ENCODE results near the gene SF3B3.
A peak's percentile ranks its signal among the peaks of the same experiment; 100 is the strongest.

The SF3B3 gene

DNA sequence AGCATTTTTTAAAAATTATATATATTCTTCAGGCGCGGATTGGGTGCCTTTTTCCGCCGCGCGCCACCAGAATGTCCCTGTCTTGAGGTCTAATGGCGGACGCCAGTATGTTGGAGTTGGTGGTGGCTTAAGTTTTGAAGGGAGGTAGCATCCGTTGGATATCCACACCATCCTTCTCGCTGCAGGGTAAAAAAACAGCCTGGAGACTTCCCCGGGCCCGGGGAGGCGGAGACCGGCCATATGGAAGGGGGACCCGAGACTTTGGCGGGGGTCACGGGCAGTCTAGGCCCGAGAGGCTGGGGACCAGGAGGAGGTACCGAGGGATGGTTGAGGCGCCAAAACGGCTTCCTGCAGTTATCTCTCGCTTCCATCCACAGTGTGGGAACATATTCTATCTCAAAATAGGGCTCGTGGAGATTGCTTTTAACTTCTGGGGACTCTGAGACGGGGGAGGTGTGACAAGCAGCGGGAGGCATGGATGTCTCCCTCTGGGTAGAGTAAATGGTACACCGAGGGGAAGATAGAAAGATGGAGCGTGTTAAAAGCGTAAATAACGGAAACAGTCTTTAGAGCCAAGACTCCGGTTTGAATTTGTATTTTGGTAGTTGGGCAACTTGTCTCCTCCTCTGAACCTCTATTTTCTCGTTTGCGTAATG, at the start of gene SF3B3:
SF3B3 (plus strand) TSS at position 74 of the 656 bp plus-strand sequence. CDS start 2,841 bp downstream, outside the sequence.
- peak in 1 of 2 donors; percentile 62 for DNase-seq (ENCODE audit: low read depth in 2 of 2)

DNA sequence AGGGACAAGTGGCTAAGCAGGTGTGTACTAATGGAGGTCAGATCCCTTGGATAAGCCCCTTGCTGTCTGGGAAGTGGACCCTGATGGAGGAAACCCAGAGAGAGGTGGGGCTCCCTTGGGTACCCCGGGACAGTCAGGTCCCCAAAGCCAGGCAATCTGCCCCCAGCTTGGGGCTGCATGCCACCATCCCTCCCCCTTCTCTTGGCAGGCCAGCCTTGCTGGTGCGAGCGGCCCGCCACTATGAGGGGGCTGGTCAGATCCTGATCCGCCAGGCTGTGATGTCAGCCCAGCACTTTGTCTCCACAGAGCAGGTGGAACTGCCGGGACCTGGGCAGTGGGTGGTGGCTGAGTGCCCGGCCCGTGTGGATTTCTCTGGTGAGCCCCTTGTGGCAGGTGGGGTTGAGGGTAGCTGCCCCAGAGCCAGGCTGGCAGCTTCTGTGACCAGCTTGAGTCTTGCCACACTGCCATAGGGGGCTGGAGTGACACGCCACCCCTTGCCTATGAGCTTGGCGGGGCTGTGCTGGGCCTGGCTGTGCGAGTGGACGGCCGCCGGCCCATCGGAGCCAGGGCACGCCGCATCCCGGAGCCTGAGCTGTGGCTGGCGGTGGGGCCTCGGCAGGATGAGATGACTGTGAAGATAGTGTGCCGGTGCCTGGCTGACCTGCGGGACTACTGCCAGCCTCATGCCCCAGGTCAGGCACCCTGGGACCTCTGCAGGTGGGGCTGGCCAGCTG, 49.1 kb upstream of the SF3B3 start:
- no peak for DNase-seq (ENCODE audit: low read depth in 2 of 2)

DNA sequence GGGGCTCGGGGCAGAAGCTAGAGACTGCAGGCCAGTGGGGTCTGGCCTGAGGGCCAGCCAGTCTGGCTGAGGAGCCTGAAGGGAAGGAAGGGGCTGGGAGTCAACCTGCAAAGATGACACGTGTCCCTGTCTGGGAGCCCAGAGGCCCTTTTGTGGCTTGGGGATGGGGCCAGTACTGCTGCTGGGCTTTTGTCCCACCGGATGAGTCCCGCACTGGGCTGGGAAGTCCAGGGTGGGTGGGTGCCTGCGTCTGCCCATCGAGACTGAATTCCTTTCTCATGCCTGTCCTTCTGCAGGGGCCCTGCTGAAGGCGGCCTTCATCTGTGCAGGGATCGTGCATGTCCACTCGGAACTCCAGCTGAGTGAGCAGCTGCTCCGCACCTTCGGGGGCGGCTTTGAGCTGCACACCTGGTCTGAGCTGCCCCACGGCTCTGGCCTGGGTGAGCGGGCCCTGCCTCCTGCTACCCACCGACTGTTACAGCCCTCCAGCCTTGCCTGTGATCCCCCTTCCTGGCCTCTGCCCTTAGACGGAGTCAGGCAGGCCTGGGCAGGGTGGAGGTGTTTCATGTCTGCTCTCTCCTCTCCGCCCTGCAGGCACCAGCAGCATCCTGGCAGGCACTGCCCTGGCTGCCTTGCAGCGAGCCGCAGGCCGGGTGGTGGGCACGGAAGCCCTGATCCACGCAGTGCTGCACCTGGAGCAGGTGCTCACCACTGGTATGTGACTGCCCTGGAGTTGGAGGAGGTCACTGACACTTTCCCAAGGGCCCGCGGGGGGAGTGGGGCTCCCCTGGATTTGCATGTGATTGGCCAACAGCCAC, 48.4 kb upstream of the SF3B3 start:
- no peak for DNase-seq (ENCODE audit: low read depth in 2 of 2)

DNA sequence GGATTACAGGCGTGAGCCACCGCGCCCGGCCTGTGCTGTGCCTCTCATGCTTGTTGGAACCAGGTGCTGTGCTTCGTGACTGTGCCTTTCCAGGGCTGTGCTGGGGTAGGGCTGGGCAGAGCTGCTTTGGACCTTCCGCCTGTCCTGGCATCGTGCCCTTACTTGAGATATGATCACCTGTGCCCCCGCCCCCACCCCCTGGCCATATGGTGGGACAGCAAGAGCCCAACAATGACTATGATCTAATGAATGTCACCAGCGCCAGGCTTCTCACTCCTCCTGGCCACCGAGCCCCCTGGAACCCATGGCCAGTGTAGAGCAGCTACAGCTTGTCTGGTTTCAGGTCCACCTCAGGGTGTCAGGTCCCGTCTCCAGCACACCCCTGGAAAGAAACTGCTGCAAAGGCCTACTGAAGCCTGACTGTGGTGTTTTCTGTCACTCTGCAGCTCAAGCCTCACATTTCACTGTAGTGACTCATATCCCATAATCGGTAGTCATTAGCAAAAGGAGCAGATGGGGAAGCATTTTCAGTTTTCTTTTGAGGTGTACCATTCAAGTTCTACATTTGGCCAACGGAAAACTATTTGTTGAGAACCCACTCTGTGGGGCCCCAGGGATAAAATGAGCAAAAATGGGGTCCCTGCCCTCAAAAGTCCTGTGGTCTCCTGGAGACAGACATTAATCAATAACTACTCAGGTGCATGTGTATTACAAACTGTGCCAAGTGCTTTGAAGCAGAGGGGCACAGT, 47.2 kb upstream of the SF3B3 start:
- no peak for DNase-seq (ENCODE audit: low read depth in 2 of 2)

DNA sequence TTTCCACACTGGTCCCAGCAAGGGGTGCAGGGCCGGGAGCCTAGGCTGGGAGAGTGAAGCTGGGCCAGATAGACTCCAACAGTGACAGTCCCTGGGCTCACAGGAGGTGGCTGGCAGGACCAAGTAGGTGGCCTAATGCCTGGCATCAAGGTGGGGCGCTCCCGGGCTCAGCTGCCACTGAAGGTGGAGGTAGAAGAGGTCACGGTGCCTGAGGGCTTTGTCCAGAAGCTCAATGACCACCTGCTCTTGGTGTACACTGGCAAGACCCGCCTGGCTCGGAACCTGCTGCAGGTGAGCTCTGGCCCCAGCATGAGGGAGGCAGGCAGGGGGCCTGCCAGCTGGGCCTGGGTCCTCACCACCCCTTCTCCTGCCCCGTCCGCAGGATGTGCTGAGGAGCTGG, 45.4 kb upstream of the SF3B3 start:
- no peak for DNase-seq (ENCODE audit: low read depth in 2 of 2)

DNA sequence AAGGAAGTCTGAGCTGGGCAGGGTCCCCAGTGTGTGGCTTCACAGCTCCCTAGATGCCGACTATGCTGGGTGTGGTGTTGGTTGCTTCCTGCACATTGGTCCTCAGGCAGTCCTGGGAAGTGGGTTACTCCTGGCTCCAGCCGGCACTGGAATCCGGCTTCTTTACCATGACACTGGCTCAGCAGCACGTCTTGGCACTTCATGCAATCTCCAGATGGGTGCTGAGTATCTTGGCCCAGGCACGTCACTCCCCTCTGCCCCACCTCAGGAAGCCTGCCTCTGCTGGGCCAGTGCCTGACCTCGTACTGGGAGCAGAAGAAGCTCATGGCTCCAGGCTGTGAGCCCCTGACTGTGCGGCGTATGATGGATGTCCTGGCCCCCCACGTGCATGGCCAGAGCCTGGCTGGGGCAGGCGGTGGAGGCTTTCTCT, 44.7 kb upstream of the SF3B3 start:
- no peak for DNase-seq (ENCODE audit: low read depth in 2 of 2)

DNA sequence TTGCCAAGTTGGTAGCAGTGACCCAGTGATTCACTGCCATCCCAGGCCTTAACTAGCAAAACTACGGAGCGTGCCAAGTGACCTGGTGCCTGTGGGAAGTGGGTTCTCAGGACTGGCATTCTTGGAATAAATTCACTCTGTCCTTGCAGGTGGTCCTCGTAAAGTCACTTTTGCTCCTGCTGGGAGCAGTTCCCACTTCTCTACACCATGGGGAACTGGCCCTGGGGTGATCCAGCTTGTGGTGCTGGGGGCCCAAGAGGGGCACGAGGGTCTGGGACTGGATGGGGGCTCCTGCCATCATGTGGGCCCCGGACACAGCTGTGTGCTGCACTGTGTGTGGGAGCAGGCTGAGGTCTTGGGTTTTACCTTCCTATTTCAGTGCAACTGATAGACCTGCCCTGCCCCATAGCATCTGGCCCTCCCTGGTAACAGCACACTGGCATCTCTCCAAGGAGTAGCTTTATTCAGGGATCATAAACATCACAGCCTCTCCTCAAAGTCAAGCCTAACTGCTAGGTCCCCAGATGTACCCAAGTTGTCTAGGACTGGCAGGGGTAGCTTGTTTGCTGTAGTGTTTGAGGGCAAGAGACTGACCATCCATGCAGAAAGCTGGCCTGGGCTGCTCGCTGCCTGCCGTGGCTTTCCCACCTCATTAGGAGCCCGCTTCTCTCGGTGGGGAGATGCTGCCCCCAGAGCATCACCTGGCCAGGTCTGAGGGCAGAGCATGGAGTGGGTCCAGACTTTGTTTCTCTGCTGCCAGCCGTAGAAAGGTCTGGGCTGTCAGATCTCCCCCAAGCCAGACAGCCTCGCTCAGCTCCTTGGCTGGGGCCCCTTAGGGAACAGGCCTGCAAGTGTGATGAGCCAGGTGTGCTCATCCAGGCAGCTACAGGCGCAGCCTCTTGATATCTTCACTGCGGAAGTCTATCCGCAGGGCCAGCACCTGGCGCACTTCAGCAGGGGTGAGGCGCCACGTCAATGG, 43.2 kb upstream of the SF3B3 start:
- DNase-seq (ENCODE audit: low read depth in 2 of 2), result no peak

DNA sequence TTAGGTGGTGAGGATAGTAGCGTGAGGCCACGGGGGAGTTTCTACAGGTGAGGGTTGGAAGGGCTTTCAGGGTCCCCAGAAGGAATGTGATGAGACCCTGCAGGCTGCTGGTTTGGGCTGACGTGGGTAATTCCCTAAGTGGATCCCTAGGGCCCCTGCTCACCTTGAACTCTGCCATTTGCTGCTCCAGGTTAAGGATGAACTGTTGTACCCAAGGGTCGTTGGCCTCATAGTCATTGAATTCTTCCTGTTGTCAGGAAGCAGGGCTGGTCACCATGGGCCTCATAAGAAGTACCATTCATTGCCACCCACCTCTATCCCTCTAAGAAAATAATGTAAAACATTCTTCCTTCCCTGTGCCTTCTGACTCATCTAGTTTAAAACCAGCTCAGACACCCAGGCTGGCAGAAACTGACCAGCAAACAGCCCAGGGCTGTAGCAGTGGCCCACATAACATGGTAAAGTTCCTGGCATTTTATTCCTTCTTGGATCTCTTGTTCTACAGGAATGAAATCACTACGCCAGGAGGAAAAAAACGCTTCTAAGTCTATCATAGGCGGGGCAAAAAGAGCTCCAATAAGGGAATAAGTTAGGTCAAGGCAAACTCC, 41.6 kb upstream of the SF3B3 start:
- no peak for DNase-seq (ENCODE audit: low read depth in 2 of 2)

DNA sequence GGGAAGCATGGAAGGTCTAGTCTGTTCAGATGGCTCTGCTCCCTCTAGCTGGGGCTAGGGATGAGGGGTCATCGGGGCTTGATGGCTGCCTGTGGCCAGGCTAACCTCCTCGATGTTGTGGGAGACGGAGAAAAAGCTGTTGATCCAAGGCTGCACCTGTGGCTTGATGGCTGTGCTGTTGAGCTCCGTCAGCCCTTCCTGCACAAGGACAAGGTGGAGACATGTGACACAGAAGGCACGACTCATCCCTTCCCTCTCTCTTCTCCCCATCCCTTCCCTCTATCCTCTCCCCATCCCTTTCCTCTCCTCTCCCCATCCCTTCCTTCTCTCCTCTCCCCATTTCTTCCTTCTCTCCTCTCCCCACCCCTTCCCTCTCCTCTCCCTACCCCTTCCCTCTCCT, 41.0 kb upstream of the SF3B3 start:
- no peak for DNase-seq (ENCODE audit: low read depth in 2 of 2)

DNA sequence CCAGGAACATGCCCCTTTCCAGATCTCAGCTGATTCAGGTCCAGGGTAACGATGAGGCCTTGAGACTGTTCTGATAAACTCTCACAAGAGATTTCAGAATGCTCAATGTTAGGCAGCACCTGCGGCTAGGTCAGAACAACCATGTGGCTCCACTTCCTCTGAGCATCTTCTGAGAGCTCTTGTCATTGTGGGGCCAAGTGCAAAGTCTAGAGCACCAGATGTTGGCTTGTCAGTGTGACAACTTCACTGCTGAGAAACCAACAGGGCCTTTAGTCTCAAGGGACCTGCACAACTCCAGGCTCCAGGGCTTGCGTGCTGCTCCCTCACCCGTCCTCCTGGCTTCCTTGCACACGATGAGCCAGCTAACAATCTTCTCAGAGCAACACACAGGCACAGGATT, 40.2 kb upstream of the SF3B3 start:
- DNase-seq (ENCODE audit: low read depth in 2 of 2), result no peak

DNA sequence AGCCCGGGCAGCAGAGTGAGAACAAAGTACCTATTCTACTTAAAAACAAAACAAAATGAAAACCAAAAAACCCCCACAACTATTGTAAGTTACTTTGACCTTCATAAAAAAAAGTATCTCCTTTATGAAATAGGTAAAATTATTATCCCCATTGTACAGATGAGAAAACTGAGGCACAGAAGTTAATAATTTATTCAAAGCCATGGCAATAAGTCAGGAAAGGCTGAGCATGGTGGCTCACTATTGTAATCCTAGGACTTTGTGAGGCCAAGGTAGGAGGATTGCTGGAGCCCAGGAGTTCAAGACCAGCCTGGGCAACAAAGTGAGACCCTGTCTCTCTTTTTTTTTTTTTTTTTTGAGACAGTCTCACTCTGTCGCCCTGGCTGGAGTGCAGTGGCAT, 38.7 kb upstream of the SF3B3 start:
- no peak for DNase-seq (ENCODE audit: low read depth in 2 of 2)

DNA sequence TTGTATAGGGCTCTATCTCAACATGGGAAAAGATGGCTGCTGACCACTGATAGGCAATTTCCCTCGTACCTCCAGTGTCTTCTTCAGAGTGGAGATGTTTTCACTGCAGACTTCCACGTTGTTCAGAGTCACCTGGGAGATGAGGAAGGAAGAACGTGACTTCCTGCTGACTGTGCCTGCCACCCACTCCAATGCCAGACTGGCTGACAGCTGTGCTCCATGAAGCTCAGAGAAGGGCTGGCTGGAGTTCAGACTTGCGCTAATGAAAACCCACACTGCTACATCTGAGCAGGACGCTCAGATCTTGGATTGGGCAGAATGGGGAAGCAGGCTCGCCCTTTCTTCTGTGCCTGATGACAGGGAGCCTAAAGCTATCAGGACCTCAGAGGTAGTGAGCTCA, 33.4 kb upstream of the SF3B3 start:
- DNase-seq (ENCODE audit: low read depth in 2 of 2), result no peak

DNA sequence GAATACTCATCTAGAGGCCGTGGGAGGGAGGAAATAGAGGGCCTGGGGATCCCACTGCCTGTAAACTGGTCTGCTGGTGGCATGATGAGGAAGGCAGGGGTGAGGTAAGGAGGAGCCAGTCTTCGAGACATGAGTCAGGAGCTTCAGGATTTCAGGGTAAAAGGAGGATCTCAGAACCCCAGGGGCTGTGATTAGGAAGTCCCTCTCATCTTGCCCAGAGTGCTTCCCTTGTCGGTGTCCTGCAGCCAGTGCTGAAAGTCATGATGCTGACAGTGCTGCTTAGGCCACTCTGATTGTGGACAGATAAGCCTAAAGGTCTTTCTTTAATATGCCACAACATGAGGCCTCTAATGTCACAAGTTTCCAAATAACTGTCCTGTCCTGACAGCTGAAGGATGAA, 29.8 kb upstream of the SF3B3 start:
- no peak for DNase-seq (ENCODE audit: low read depth in 2 of 2)

DNA sequence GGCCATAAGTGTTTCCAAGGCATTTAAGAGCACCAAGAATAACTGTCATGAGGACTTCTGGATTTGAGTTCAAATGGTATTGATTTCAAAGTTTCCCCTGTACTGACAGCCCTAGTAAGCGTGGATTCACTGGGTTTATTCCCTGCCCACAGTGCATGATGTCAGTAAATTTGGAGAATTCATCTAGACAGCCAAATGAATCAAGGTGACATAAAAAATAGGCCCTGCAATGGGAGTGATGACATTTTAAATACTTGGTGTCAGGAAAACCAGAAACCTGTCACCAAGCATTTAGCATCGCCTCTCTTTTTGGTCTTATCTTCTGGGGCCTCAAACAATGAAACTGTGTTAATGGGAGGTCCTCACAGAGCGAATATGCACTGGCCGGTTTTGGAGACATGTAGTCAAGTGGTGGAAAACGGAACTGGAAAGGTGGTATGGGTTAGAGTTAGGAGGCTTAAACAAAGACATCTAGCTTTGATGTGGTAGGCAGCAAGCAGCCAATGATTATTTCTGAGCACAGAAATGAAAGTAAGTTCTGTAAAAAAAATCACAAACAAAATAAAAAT, 29.3 kb upstream of the SF3B3 start:
- DNase-seq (ENCODE audit: low read depth in 2 of 2), result no peak

DNA sequence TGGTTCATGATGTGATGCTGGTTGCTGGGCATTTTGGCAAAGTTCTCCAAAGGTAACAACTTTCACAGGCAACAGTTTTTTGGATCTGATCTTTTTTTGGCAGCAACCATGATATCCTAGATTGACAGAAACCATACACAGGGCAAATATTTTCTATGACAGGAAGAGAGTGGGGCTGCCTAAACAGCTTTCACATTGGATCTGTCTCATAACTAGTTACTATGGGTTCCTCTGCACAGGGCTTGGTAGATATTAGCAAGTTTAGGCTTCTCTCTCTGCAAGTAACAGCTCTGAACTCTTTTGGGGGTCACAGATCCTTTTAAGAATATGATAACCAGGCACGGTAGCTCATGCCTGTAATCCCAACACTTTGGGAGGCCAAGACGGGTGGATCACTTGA, 28.8 kb upstream of the SF3B3 start:
- DNase-seq (ENCODE audit: low read depth in 2 of 2), result no peak

DNA sequence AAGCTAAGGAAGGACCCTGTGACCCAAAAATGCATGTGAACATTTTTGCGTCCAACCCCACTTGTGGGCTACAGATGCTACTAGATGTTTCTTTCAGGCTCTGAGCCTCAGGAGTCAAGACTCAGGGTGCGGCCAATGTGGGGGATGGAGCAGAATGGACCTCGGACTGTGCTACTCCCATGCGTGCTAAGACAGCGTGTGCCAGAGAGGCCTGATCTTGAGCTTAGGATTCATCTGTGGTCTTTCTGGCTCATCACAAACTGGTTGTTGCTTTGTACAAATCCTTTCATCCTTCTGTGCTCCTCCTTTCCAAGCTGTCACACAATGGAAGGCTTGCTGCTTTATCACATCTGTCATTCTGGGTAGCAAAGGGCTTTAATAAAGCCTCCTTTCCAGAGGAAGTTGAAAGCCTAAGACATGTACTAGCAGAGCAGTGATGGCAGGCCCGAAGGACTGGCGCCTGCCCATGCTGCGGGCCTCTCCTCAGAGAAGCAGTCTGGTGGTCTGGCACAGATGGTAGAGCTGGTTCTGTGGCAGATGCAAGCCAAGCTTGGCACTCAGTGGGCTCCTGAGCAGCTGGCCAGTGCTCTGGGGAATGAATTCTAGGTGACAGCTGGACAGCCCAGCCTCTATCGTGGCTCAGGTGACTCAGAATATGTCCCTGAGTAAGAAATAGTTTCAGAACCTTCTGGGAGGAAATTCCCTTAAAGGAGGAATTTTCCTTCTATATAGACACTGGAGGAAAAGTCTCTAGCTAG, 28.0 kb upstream of the SF3B3 start:
- DNase-seq (ENCODE audit: low read depth in 2 of 2), result no peak

DNA sequence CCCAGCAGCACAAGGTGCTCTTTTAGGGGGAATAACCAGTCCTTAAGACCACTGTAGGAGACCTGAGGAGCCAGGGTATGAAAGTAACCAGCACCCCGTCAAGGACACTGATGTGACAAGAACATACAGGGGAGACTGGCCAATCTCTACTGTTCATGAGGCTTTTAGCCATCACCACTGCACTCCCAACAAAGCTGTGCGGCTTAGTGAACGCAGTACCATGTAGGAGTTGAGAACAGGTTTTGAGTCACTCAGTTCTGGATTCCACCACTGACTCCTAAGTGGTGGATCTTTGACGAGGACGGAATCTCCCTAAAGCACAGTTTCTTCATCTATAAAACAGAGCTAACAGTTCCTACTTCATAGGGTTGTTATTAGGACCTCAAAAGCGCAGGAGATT, 27.1 kb upstream of the SF3B3 start:
- no peak for DNase-seq (ENCODE audit: low read depth in 2 of 2)

DNA sequence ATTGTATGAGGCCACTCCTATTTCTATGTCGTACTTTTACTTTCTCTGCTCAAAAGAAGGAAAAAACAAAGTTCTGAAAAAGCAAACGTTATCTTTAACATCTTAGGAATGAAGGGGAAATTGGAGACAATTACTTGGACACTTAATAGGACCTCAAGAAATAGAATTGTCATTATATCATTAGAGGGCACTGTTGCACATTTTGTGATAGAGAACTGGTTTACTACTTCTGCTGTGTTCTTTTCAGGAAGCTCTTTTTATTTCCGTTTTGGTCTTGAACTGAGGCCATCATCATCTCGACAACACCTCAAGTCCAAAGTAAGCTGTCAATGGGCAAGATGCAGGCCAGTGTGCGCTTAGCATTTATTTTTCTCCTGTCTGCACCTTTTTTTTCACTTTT, 14.9 kb upstream of the SF3B3 start:
- no peak for DNase-seq (ENCODE audit: low read depth in 2 of 2)

DNA sequence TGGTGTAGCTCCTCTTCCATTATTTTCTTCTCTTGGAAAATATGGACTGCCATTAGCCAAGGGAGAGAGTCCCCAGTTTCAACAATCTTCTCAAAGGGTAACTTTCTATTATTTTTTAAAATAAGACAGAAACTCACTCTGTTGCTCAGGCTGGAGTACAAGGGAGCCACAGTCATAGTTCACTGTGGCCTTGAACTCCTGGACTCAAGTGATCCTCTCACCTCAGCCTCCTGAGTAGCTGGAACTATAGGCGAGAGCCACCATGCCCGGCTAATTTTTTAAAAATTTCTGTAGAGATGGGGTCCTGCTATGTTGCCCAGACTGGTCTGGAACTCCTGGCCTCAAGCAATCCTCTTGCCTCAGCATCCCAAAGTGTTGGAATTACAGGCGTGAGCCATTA, 13.4 kb upstream of the SF3B3 start:
- no peak for DNase-seq (ENCODE audit: low read depth in 2 of 2)

Measured in stimulated activated CD8-positive, alpha-beta memory T cell treated with anti-CD3 and anti-CD28 coated beads, Interleukin-7, amount 100 ng/mL, for 4 hours (primary cell).